SIG-M5 (cell line): ENCODE data around the gene MSI2.

Source experiments
- DNase-seq: peaks from one replicate; lab custom pipeline; 2025; lab: John Stamatoyannopoulos, UW

The MSI2 gene

GRCh38 chr17:57721967-57722703 is 465.8 kb downstream of the MSI2 start:
- DNase-seq = no peak

- DNase-seq = no peak
Measured at GRCh38 chr17:57722704-57723043, 466.4 kb downstream of the MSI2 start.

GRCh38 chr17:57723427-57724025 is 467.2 kb downstream of the MSI2 start:
- DNase-seq = no peak

- no peak for DNase-seq
Measured at GRCh38 chr17:57724026-57724728, 467.9 kb downstream of the MSI2 start.

DNA sequence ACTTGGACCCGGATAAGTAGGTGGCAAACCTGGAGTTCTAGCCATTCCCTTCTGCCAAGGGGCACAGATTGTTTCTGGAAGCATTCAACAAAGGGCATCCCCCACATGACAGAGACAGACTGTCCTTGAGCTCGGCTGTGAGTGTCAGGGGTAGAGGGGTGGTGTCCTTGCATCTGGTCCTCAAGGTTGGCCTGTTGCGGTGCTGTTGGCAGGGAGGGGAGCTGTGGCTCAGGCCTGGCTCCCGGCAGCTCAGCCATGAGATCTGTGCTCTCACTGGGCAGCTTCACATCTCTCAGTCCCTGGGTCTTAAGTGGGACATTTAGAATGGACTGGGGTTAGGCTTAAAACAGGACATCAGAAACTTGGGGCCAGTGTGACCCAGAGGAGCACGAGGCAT is 468.4 kb downstream of the MSI2 start:
- no peak for DNase-seq

DNA sequence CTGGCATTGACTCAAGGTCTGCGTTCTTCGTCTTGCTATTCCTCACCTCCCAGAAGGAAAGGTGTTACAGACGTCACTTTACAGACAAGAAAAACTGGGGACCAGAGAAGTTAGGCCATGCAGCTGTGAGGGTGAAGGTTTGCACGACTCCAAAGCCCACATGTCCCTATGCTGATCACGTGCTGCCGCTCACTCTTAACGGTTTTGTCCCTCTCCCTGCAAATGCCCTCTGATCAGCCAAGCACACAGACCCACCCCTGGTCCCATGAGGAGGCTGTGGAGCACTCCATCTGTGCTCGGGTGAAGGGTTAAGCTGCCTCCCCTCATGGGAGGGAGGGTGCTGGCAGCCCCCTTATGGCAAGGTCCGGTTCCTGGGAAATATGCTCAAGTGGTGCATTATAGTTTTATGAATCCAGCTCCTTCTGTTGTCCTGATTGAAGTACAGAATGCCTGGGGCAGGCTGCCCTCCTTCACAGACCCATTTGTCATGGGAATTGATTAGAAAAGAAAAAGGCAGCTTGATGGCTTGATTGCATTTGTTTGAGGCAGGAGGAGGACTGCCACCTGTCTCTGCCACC is 470.0 kb downstream of the MSI2 start:
- DNase-seq = no peak

DNA sequence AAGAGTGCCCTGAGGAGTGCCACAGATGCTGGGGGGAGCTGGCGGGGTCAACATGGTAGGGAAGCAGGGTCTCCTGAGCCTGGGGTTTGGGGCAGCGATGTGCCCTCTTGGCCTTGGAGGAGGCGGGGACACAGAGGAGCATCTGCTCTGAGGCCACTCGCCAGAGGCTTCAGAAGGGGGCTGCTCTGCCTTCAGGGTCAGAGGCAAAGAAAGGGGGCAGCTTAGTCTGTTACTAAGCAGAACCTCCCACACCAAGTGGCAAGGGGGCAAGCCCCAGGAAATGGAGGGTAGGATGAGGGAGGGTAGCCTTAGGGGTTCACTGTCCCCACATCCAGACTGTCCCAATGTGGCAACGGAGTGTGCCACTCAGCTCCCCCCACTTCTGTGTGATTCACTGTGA is 470.5 kb downstream of the MSI2 start:
- DNase-seq = no peak

DNA sequence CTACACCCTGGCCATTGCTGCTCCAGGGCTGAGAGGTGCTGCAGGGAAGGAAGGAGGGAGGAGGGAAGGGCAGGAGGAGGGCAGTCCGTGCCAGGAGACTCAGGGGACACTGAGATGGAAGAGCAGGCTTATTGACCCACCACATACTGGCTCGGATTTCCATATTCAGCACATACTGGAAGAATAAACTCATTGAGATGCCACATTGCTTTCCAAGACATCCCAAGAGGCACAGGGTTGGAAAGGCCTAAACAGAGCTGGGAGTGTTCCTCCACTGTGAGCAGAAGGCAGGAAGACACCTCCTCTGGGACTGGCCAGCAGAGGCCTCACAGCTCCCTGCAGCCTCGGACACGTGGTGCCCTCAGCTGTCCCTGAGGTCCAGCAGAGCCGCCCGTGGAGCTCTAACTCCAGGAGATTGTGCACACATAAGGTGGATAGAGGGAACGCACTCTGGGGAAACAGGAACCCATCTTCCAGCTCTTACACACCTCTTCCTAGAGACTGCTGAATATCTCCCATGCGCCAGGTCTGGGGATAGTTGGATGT is 471.4 kb downstream of the MSI2 start:
- no peak for DNase-seq

DNA sequence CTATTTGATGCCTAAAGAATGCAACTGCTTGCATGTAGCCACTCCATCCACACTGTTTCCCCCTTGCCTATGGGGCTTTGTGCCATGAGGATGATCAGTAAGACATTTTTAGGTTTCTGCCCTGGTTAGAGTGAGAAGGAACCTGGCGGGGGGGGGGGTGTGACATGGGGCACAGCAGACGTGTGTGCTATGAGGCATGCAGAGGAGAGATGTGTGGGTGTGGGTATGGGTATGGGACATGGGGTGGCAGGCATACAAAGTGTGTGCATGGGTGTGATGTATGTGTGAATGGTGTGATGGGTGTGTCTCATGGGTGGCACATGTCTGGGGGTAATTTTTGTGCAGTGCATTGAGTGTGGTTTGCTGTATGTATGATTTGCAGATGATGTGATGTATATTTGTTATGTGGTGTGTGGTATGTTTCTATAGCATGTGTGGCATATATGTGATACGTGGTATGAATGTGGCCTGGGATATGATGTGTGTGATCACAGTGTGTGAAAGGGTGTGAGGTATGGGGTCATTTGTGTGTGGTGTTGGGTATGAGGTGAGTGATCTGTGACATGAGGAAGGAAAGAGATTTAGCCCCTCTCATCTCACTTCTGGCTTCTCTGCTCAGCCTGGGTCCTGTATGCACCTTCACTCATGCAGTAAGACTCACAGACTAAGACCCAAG is 473.8 kb downstream of the MSI2 start:
- DNase-seq = no peak

DNA sequence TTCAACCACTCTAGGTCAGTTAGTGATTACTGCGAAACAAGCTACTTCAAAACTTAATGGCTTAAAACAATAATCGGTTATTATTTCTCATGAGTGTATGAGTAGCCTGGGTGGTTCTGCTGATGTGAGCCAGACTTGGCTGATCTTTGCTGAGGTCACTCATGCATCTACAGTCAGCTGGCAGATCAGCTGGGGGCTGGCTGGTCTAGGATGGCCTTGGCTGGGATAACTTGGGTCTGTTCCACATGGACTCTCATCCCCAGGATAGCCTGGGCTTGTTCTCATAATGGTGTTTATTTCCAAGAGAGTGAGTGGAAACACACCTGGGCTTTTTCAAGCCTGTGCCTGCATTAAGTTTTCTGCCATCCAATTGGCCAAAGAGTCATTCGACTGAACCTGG is 475.7 kb downstream of the MSI2 start:
- no peak for DNase-seq

DNA sequence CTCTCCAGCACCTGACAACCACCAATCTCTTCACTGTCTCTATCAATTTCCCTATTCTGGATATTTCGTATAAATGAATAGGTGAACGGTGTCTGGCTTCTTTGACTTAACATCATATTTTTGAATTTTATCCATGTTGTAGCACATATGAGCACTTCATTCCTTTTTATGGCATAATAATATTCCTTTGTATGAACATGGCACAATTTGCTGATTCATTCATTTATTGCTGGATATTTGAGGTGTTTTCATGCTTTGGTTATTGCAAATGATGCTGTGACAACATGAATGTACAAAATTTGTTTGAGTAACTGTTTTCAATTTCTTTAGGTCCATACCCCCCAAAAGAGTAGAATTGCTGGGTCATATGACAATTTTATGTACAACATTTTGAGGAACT is 476.8 kb downstream of the MSI2 start:
- DNase-seq = no peak
